Activated gamma-delta T cell (primary cell): Measurements from ENCODE around the gene NFAM1.

Experiments
- DNase-seq: peaks from one replicate; lab custom pipeline; 2025; lab: John Stamatoyannopoulos, UW

Gene NFAM1

GRCh38 chr22:42439821-42440674 is 7.8 kb upstream of the NFAM1 start:
- DNase-seq: no peak

GRCh38 chr22:42439021-42439567 is 6.9 kb upstream of the NFAM1 start:
- no peak for DNase-seq

- DNase-seq: no peak
Measured at GRCh38 chr22:42438293-42438650, 6.1 kb upstream of the NFAM1 start.

- peak; percentile 26 for DNase-seq
Measured at GRCh38 chr22:42437488-42438292, 5.5 kb upstream of the NFAM1 start.

- no peak for DNase-seq
Measured at GRCh38 chr22:42436404-42436803, 4.2 kb upstream of the NFAM1 start.

GRCh38 chr22:42434748-42435425 is 2.7 kb upstream of the NFAM1 start:
- no peak for DNase-seq

- no peak for DNase-seq
Measured at GRCh38 chr22:42433754-42434682, 1.8 kb upstream of the NFAM1 start.

GRCh38 chr22:42432818-42433217 is 615 bp upstream of the NFAM1 start:
- no peak for DNase-seq

GRCh38 chr22:42431401-42432019 is 693 bp downstream of the NFAM1 start:
- DNase-seq: no peak

GRCh38 chr22:42430528-42431125 is 1.6 kb downstream of the NFAM1 start:
- DNase-seq: no peak

- DNase-seq: no peak
Measured at GRCh38 chr22:42428760-42429159, 3.4 kb downstream of the NFAM1 start.

GRCh38 chr22:42428025-42428424 is 4.2 kb downstream of the NFAM1 start:
- no peak for DNase-seq

GRCh38 chr22:42427167-42427566 is 5.0 kb downstream of the NFAM1 start:
- DNase-seq: no peak

- DNase-seq: no peak
Measured at GRCh38 chr22:42425989-42426355, 6.2 kb downstream of the NFAM1 start.

- DNase-seq: no peak
Measured at GRCh38 chr22:42425337-42425988, 6.7 kb downstream of the NFAM1 start.

GRCh38 chr22:42419243-42419881 is 12.8 kb downstream of the NFAM1 start:
- DNase-seq: no peak

GRCh38 chr22:42418811-42419242 is 13.4 kb downstream of the NFAM1 start:
- no peak for DNase-seq

GRCh38 chr22:42417645-42418305 is 14.4 kb downstream of the NFAM1 start:
- DNase-seq: no peak
